ENCODE results near the gene SLC9B2. TPM values are rescaled to one million over a fixed set of nuclear protein-coding genes. Genes with fewer than 3 reads are reported as not detected.

SLC9B2 gene
- total RNA-seq, 1 donor from 2014 or later, result 14.6 TPM

DNA sequence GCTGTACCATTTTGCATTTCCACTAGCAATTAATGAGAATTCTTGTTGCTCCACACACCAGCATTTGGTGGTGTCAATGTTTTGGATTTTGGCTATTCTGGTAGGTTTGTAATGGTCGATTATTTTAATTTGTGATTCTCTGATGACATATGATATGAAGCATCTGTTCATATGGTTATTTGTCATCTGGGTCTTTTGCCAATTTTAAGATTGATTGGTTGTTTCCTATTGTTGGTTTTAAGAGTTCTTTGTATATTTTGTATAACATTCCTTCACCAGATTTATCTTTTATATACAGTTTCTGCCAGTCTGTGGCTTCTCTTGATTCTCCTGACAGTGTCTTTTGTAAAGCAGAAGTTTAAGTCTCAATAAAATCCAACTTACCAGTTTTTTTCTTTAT is 41.6 kb upstream of the SLC9B2 start:
- Histone ChIP-seq H3K27me3 (no peaks in the 10 kb centered on the region), H4K20me1 (ENCODE audit: low read depth) (no peaks in the 10 kb centered on the region), H3K36me3 (peaks cover 40% of the 10 kb centered on the region), H3K4me3 (no peak overlapping the region), H3K9ac (no peak overlapping the region), H3K79me2 (ENCODE audit: low read depth) (no peaks in the 10 kb centered on the region), H3F3A (ENCODE audit: low read depth) (peaks cover 18% of the 10 kb centered on the region), H3K27ac (no peak overlapping the region), H3K9me3 (ENCODE audit: low read depth) (no peaks in the 10 kb centered on the region), H3K4me2 (no peak overlapping the region), H3K4me1 (no peaks in the 10 kb centered on the region), H2AFZ (replicated peaks) (no peak overlapping the region)
- Mint-ChIP-seq H3K27ac (no peak overlapping the region), H3K4me1 (no peaks in the 10 kb centered on the region), H3K4me3 (no peak overlapping the region), H3K27me3 (ENCODE audit: insufficient read depth, low read depth) (peaks cover 2% of the 10 kb centered on the region), H3K36me3 (peaks cover 13% of the 10 kb centered on the region), H3K9me3 (no peaks in the 10 kb centered on the region)
- no peak for DNase-seq (ENCODE audit: low spot score)
- TF ChIP-seq EZH2phosphoT487 (IDR thresholded peaks at IDR 0.05), result no peak
- TF ChIP-seq, protein P1, sequence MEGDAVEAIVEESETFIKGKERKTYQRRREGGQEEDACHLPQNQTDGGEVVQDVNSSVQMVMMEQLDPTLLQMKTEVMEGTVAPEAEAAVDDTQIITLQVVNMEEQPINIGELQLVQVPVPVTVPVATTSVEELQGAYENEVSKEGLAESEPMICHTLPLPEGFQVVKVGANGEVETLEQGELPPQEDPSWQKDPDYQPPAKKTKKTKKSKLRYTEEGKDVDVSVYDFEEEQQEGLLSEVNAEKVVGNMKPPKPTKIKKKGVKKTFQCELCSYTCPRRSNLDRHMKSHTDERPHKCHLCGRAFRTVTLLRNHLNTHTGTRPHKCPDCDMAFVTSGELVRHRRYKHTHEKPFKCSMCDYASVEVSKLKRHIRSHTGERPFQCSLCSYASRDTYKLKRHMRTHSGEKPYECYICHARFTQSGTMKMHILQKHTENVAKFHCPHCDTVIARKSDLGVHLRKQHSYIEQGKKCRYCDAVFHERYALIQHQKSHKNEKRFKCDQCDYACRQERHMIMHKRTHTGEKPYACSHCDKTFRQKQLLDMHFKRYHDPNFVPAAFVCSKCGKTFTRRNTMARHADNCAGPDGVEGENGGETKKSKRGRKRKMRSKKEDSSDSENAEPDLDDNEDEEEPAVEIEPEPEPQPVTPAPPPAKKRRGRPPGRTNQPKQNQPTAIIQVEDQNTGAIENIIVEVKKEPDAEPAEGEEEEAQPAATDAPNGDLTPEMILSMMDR (IDR thresholded peaks at IDR 0.05), result no peak
- TF ChIP-seq EZH2 (IDR thresholded peaks at IDR 0.05), result no peak

DNA sequence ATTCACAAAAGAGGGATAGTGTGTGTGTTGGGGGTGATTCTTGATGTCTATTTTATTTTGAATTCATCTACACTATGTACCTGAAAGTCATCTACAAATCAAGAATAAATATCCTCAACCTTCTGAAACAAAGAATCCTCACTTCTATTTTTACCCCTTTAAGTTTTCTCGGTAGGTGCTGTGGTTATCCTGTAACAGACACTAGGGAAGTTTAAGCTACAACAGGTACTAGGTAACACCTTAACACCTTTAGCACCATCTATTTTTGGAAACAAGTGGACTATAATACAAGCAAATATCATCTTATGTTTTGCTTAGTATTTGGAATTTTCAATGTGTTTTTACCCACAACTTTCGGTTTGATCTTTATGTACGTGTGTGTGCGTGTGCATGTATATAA is 35.0 kb upstream of the SLC9B2 start:
- H3K36me3 Mint-ChIP-seq, result peaks cover 22% of the 10 kb centered on the region

DNA sequence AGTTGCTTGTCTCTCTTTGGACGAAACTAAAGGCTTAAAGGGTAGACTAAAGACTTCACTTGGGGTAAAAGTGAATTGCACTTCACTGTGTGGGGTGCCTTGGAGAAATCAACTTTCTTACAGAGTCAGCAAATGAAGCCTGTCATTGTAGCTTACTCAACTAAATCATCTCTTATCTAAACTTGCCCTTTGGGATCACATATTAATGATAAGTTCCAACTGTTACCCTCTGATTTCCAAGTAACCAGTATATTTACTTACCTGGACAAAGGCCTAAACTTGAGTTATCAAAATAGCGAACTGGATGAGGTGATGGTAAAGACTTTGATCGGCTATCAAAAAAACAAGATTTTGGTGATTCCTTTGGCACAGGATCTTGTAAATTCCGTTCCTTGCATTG is 32.0 kb upstream of the SLC9B2 start:
- H3K27me3 ChIP-seq, result no peaks in the 10 kb centered on the region
- H3K36me3 ChIP-seq, result peaks cover 10% of the 10 kb centered on the region
- H3K4me1 ChIP-seq, result no peaks in the 10 kb centered on the region
- DNase-seq (ENCODE audit: low spot score), result no peak
- TF ChIP-seq EZH2phosphoT487 (IDR thresholded peaks at IDR 0.05), result no peak
- no peak for TF ChIP-seq EZH2 (IDR thresholded peaks at IDR 0.05)
- TF ChIP-seq, protein P1 (IDR thresholded peaks at IDR 0.05), result no peak
- Mint-ChIP-seq H3K36me3 (peaks cover 21% of the 10 kb centered on the region), H3K4me1 (no peaks in the 10 kb centered on the region), H3K27ac (no peak overlapping the region), H3K4me3 (no peak overlapping the region), H3K9me3 (no peaks in the 10 kb centered on the region), H3K27me3 (ENCODE audit: insufficient read depth, low read depth) (no peaks in the 10 kb centered on the region)
- no peak overlapping the region for H3K4me2 ChIP-seq
- no peak overlapping the region for H3K9ac ChIP-seq
- no peak overlapping the region for H2AFZ ChIP-seq (replicated peaks)
- H3K79me2 ChIP-seq (ENCODE audit: low read depth), result no peaks in the 10 kb centered on the region
- no peak overlapping the region for H3K27ac ChIP-seq
- no peaks in the 10 kb centered on the region for H4K20me1 ChIP-seq (ENCODE audit: low read depth)
- H3K4me3 ChIP-seq, result no peak overlapping the region
- no peaks in the 10 kb centered on the region for H3K9me3 ChIP-seq (ENCODE audit: low read depth)
- H3F3A ChIP-seq (ENCODE audit: low read depth), result peaks cover 7% of the 10 kb centered on the region

More for the DNA sequence above, 35.0 kb upstream of the SLC9B2 start:
- no peak overlapping the region for H3K27ac Mint-ChIP-seq
- Histone ChIP-seq H3K9ac (no peak overlapping the region), H3K9me3 (ENCODE audit: low read depth) (no peaks in the 10 kb centered on the region), H4K20me1 (ENCODE audit: low read depth) (no peaks in the 10 kb centered on the region), H3K4me3 (no peak overlapping the region), H3K4me1 (no peaks in the 10 kb centered on the region), H3K27ac (no peak overlapping the region), H3K4me2 (no peak overlapping the region), H3F3A (ENCODE audit: low read depth) (peaks cover 21% of the 10 kb centered on the region), H3K79me2 (ENCODE audit: low read depth) (no peaks in the 10 kb centered on the region), H3K36me3 (peaks cover 25% of the 10 kb centered on the region), H2AFZ (replicated peaks) (no peak overlapping the region), H3K27me3 (no peaks in the 10 kb centered on the region)
- no peaks in the 10 kb centered on the region for H3K4me1 Mint-ChIP-seq
- H3K27me3 Mint-ChIP-seq (ENCODE audit: insufficient read depth, low read depth), result no peaks in the 10 kb centered on the region
- TF ChIP-seq EZH2phosphoT487 (IDR thresholded peaks at IDR 0.05), result no peak
- no peak for TF ChIP-seq EZH2 (IDR thresholded peaks at IDR 0.05)
- TF ChIP-seq, protein P1 (IDR thresholded peaks at IDR 0.05), result no peak
- DNase-seq (ENCODE audit: low spot score), result no peak
- no peak overlapping the region for H3K4me3 Mint-ChIP-seq
- H3K9me3 Mint-ChIP-seq, result no peaks in the 10 kb centered on the region

All from neural progenitor cell (in vitro differentiated cells).